ENCODE results near the gene SPDYE17.
A peak's percentile ranks its signal among the peaks of the same experiment; 100 is the strongest.
"Not testable (repeated sequence)": the region's sequence is repeated elsewhere in the genome, so short reads cannot be mapped to it uniquely, and the experiment has no call there.

SPDYE17 gene

GRCh38 chr7:77032261-77032660 is at the start of gene SPDYE17:
TSS of gene SPDYE17 (minus strand) at chr7:77032361. CDS start at chr7:77030570, 1,791 bp downstream.
- DNase-seq; intact Hi-C loops (cut with DNase I): not testable (repeated sequence)

DNA sequence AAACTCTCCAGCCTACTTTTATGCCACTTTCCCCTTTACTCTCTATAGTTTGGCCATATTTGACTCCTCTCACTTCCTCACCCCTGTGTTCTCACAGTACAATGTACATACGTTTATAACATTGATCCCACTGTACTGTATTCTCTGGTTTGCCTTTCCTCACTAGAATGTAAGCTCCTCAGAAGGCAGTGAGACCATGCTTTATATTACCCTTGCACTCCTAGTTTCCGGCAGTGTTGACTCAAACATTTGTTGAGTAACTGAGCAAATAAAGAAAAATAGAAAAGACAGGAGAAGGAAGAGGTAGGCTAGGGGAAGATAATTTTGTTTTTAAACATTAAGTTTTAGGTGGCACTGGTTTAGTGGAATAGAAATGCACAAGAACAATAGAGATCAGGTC is 48.1 kb upstream of the SPDYE17 start:
- DNase-seq; intact Hi-C loops (cut with DNase I): not testable (repeated sequence)

DNA sequence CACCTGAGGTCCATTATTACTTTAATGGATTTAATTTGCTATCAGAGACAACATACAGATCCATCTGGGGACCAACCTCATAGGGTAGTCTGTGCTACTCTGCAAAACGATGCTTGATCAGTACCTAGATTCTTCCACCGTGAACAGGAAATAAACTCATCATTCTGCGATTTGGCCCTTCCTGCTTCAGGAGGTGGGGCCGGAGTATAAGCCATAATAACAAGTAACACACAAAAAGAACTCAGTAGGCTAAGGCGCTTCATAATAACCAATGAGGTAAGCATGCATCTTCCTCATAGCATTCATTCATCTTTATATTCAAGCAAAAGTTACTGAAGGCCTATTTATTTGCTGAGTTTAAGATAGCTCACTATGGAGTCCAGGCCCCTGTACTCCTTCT is 47.5 kb upstream of the SPDYE17 start:
- intact Hi-C loops (cut with DNase I); DNase-seq: not testable (repeated sequence)

DNA sequence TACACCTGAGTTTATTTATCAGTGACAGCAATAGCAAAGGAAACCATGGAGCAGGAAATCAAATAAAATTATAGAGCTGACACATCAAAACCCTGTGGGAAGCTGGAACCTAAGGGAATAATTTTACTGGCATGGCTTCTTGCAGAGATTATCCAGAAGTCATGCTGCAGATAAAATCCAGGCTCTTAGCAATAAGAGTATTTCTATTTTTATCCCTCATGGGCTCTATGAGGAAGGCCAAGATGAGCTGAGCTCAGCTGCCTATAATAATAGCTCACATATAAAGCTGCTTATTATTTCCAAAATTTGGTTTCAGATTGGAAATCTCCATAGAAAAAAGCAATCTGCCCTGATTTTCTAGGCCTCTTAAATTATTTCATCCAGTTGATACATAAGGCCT is 47.0 kb upstream of the SPDYE17 start:
- intact Hi-C loops (cut with DNase I); DNase-seq: not testable (repeated sequence)

GRCh38 chr7:77077060-77077459 is 44.9 kb upstream of the SPDYE17 start:
- intact Hi-C loops (cut with DNase I); DNase-seq: not testable (repeated sequence)

DNA sequence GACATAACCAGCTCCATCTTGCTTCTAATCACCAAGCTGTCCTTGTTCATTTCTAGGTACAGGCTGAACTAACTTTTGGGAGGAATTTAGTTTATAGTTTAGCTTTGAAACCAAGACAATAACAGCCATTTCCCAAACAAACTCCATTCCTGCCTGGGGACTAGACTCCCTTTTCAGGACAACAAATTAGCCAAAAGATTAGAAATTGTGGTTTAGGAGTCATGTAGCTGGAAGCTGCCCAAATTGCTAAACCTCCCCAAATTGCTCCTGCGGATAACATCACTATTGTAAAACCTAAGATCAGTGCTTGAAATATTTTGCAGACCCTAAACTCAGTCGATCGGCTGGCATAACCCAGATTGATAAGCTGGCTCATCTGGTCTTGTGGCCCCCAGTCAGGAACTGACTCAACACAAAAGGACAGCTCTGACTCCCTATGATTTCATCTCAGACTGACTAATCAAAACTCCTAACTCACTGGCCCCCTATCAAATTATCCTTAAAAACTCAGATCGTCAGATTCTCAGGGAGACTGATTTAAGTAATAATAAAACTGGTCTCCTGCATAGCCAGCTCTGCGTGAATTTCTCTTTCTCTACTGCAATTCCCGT is 42.7 kb upstream of the SPDYE17 start:
- intact Hi-C loops (cut with DNase I); DNase-seq: not testable (repeated sequence)

DNA sequence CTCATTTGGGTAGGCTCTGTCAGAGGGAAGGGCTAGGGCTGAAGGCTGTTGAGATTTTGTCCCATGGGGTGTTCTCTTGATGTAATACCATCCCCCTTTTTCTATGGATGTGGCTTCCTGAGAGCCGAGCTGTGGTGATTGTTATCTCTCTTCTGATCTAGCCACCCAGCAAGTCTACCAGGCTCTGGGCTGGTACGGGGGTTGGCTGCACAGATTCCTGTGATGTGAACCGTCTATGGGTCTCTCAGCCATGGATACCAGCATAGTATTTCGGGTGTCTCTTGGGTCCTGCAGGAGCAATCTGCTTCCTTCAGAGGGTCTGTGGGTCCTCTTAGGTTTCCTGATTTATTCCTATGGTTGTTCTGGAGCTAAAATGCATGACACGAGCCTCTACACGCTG is 38.9 kb upstream of the SPDYE17 start:
- DNase-seq; intact Hi-C loops (cut with DNase I): not testable (repeated sequence)

GRCh38 chr7:77065869-77066268 is 33.7 kb upstream of the SPDYE17 start:
- intact Hi-C loops (cut with DNase I); DNase-seq: not testable (repeated sequence)

DNA sequence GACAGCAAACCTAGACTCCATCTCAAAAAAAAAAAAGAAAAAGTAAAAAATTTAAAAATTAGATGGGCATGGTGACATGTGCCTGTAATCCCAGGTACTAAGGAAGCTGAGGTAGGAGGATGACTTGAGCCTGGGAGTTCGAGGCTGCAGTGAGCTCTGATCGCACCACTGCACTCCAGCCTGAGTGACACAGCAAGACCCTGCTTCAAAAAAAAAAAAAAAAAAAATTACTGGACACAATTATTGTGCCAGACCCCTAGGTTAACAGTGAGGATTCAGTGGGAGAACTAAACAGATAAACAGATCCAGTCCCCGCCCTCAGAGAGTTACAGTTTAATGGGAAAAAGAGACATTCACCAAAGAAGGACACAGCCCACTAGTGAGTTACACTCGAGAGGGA is 31.6 kb upstream of the SPDYE17 start:
- intact Hi-C loops (cut with DNase I) = not testable (repeated sequence)

GRCh38 chr7:77062557-77062956 is 30.4 kb upstream of the SPDYE17 start, which contains the start of gene SPDYE18:
TSS of gene SPDYE18 (minus strand) at chr7:77062558. CDS start at chr7:77060512, 2,046 bp downstream.
- intact Hi-C loops (cut with DNase I); DNase-seq: not testable (repeated sequence)

More for the DNA sequence above, 31.6 kb upstream of the SPDYE17 start:
- DNase-seq = not testable (repeated sequence)

DNA sequence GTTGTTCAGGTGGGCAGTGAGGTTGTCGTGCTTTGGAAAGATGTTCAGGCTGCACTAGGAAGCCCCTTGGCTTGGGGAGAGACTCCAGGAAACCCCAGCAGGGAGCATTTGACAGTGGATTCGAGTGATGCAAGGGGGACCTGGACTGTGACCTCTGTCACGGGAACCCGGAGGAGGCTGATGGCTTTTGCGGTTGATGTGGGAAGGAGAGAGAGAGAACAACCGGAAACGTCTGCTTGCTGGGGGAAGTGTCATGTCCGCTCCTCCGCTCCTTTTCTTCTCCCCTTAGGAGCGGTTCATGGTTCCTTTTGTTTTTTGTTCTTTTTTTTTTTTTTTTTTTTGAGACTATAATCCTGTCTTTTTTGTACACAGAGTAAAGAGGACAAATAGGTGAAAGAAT is 5.8 kb downstream of the SPDYE17 start:
- intact Hi-C loops (cut with DNase I); DNase-seq: not testable (repeated sequence)

DNA sequence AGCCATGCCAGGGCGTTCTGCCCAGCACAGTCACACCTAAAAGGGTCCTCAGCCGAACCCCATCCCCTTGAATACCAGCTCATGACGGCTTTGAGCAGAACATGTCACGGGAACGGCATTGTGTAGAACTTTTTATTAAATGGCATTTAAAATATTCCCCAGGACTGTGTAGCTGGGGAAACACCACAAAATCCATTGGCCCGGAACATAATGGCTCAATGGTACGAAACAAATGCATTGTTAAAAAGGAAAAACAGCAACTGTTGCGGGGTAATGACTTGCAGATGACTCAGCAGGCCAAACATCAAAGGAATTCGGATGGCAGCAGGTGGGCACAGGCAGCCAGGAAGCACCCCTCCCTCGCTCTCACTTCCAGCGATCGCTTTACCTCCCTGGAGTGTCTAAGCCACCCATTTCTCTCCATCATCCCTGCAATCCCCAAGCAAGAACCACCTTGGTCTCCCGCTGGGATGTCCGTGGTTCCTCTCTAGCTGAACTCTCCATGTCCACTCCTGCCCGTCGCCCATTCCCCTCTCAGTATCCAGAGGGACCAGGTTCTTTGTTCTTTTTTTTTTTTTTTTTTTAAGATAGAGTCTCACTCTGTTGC is 22.0 kb downstream of the SPDYE17 start:
- intact Hi-C loops (cut with DNase I) = not testable (repeated sequence)
- peak in 1 of 10 donors; percentile 3 for DNase-seq

GRCh38 chr7:77008000-77008399 is 24.2 kb downstream of the SPDYE17 start:
- peak in 1 of 10 donors; percentile 27 for DNase-seq

GRCh38 chr7:77006127-77007110 is 25.7 kb downstream of the SPDYE17 start:
- peak in 1 of 10 donors; percentile 55 for DNase-seq
- intact Hi-C loops (cut with DNase I) = not testable (repeated sequence)

More at GRCh38 chr7:77008000-77008399, 24.2 kb downstream of the SPDYE17 start:
- intact Hi-C loops (cut with DNase I) = not testable (repeated sequence)

GRCh38 chr7:77005461-77006057 is 26.6 kb downstream of the SPDYE17 start:
- DNase-seq = peak in 1 of 10 donors; percentile 83
- intact Hi-C loops (cut with DNase I) = not testable (repeated sequence)

DNA sequence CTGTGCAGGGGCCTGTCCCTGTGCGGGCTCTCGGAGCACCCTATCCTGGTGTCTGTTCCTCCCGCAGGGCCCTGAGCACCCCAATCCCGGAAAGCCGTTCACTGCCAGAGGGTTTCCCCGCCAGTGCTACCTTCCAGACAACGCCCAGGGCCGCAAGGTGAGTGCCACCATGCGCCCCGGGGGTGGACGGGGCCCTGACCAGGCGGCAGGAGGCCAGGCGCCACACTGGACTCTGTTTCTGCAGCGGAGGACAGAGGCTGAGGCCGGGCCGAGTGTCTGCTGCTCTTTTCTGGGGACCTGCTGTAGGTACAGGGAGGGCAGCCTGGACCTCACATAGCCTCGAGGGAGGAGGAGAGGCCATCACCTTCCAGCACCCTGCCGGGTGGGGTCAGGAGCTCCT is 28.0 kb downstream of the SPDYE17 start:
- DNase-seq; intact Hi-C loops (cut with DNase I): not testable (repeated sequence)

- intact Hi-C loops (cut with DNase I) = not testable (repeated sequence)
- peak in 1 of 10 donors; percentile 55 for DNase-seq
These were observed 28.9 kb downstream of the SPDYE17 start for GRCh38 chr7:77003241-77003640.

GRCh38 chr7:77002678-77003233 is 29.4 kb downstream of the SPDYE17 start:
- intact Hi-C loops (cut with DNase I) = not testable (repeated sequence)
- DNase-seq = peak in 8 of 10 donors; percentile 40 to 93 (median 55)

DNA sequence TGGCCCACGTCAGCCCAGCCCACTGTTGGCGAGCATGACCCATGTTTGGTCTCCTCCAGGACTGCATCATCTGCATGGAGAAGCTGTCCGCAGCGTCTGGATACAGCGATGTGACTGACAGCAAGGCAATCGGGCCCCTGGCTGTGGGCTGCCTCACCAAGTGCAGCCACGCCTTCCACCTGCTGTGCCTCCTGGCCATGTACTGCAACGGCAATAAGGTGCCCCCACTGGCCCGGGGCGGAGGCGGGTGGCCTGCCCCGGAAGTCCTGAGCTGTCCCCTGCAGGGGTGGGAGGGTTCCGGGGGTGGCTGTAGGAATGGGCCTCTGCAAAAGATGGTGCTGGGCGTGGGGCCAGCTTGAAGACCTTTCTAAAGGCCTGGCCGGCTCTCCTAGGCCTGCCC is 30.1 kb downstream of the SPDYE17 start:
- intact Hi-C loops (cut with DNase I); DNase-seq: not testable (repeated sequence)

Measured in posterior cingulate gyrus (tissue), 11 donors.